SU-DHL-6 (cell line): Measurements from ENCODE around the gene SLC12A1.

ENCODE experiments used
- CTCF ChIP-seq: fragments of 200-600 bp; sonication (generic); IDR thresholded peaks from one replicate; pipeline ENCODE4 v1.5.1; 2017; ENCODE audit warnings: antibody characterized with exemption, mild to moderate bottlenecking, low read length, moderate library complexity; ENCODE audit not compliant: insufficient read depth, poor library complexity, severe bottlenecking
- EZH2phosphoT487 ChIP-seq: fragments of 200-600 bp; sonication (generic), shearing (Covaris generic); conservative IDR thresholded peaks from 2 replicates; pipeline ENCODE4 v1.6.1; 2018; ENCODE audit warnings: mild to moderate bottlenecking, antibody characterized with exemption, low read length, moderate library complexity, mixed read lengths

GRCh38 chr15:48279608-48280007 lies 73.5 kb downstream of the SLC12A1 start:
- TF ChIP-seq CTCF (no peak), EZH2phosphoT487 (no peak)
